ENCODE results near the gene PRR35.

Gene PRR35

GRCh38 chr16:560204-560700, at the start of gene PRR35:
Gene PRR35 (plus strand): TSS chr16:560394. CDS start chr16:563295, 2,901 bp downstream.
- no peaks in the 10 kb centered on the region for H3K36me3 ChIP-seq
- H3K27me3 ChIP-seq (ENCODE audit: insufficient read depth, low read depth, severe bottlenecking) = peaks cover 8% of the 10 kb centered on the region
- H3K9me3 ChIP-seq (ENCODE audit: severe bottlenecking) = no peaks in the 10 kb centered on the region
- no peak for DNase-seq
- no peak for TF ChIP-seq CTCF (IDR thresholded peaks at IDR 0.05; ENCODE audit: low read depth, low read length)
- no peak within 1 kb of the TSS for H3K27ac ChIP-seq
- H3K4me3 ChIP-seq (ENCODE audit: low read depth, low read length) = peak within 1 kb of the TSS; percentile 29

DNA sequence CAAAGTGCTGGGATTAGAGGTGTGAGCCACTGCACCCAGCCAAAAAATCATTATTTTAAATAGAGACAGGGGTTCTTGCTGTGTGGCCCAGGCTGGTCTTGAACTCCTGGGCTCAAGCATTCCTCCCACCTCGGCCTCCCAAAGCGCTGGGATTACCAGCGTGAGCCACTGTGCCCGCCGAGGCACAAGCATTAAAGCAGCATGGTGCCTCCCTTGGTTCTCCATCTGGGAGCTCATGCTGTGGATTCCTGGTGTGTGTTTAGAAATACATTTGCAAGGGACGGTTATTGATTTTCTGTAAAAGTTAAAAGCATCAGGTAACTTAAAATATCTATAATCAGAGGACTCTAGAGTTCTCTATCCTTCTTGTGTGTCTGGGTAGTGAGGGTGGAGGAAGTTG, 47.4 kb upstream of the PRR35 start:
- no peaks in the 10 kb centered on the region for H3K27me3 ChIP-seq (ENCODE audit: insufficient read depth, low read depth, severe bottlenecking)
- peaks cover 2% of the 10 kb centered on the region for H3K9me3 ChIP-seq (ENCODE audit: severe bottlenecking)
- peaks cover 27% of the 10 kb centered on the region for H3K36me3 ChIP-seq
- no peak for TF ChIP-seq CTCF (IDR thresholded peaks at IDR 0.05; ENCODE audit: low read depth, low read length)
- no peak overlapping the region for H3K4me3 ChIP-seq (ENCODE audit: low read depth, low read length)
- DNase-seq = no peak
- no peak overlapping the region for H3K27ac ChIP-seq

DNA sequence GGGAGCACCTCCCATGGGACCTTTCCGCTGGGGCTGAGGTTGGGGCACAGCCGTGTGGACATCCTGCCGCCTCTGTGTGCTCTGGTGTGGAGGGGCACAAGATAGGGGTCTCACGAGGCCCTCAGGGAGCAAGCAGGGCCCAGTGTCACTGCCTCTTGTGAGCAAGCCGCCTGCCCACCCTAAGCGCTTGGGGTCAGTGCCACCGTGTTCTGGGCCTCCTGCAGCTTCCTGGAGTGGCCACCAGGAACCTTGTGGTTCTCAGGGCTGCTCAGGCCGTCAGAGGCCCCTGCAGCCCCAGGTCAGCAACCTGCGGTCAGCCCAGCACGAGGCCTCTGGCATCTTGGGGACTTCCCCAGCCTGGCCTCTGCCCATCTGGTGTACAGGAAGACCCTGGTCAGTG, 46.2 kb upstream of the PRR35 start:
- no peak for TF ChIP-seq CTCF (IDR thresholded peaks at IDR 0.05; ENCODE audit: low read depth, low read length)
- no peak for DNase-seq
- Histone ChIP-seq H3K27ac (no peak overlapping the region), H3K9me3 (ENCODE audit: severe bottlenecking) (peaks cover 2% of the 10 kb centered on the region), H3K4me3 (ENCODE audit: low read depth, low read length) (no peak overlapping the region), H3K27me3 (ENCODE audit: insufficient read depth, low read depth, severe bottlenecking) (no peaks in the 10 kb centered on the region), H3K36me3 (peaks cover 30% of the 10 kb centered on the region)

DNA sequence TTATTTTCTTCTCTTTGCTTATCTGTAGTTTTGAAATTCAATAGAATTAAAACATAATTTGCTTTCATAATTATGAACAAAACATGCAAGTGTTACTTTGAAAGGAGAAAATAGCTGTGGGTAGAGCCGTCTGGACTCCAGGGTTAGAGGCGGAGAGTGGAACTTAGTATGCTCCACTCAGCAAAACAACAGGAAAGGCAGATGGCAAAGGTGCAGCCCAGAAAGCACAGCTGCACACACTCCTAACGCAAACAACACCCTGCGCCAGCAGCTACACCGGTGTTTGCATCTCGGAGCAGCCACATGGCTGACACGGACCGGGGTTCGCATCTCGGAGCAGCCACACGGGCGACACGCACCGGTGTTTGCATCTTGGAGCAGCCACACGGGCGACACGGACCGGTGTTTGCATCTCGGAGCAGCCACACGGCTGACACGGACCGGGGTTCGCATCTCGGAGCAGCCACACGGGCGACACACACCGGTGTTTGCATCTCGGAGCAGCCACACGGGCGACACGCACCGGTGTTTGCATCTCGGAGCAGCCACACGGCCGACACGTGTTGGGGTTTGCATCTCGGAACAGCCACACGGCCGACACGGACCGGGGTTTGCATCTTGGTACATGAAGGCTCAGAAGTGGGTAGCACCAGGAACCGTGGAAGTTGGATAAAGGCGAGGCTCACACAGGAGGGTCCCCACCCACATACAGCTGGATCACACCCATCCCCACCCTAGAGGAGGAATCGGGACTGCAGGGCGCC, 44.8 kb upstream of the PRR35 start:
- H3K27me3 ChIP-seq (ENCODE audit: insufficient read depth, low read depth, severe bottlenecking) = no peaks in the 10 kb centered on the region
- no peak for TF ChIP-seq CTCF (IDR thresholded peaks at IDR 0.05; ENCODE audit: low read depth, low read length)
- no peaks in the 10 kb centered on the region for H3K9me3 ChIP-seq (ENCODE audit: severe bottlenecking)
- no peak for DNase-seq
- H3K36me3 ChIP-seq = peaks cover 32% of the 10 kb centered on the region
- no peak overlapping the region for H3K27ac ChIP-seq
- H3K4me3 ChIP-seq (ENCODE audit: low read depth, low read length) = no peak overlapping the region

GRCh38 chr16:515939-516226, 44.3 kb upstream of the PRR35 start:
- DNase-seq = no peak
- H3K9me3 ChIP-seq (ENCODE audit: severe bottlenecking) = no peaks in the 10 kb centered on the region
- no peak for TF ChIP-seq CTCF (IDR thresholded peaks at IDR 0.05; ENCODE audit: low read depth, low read length)
- H3K27ac ChIP-seq = no peak overlapping the region
- no peak overlapping the region for H3K4me3 ChIP-seq (ENCODE audit: low read depth, low read length)
- H3K27me3 ChIP-seq (ENCODE audit: insufficient read depth, low read depth, severe bottlenecking) = no peaks in the 10 kb centered on the region
- H3K36me3 ChIP-seq = peaks cover 36% of the 10 kb centered on the region

GRCh38 chr16:516301-516700, 43.9 kb upstream of the PRR35 start:
- DNase-seq = no peak
- Histone ChIP-seq H3K4me3 (ENCODE audit: low read depth, low read length) (no peak overlapping the region), H3K36me3 (peaks cover 39% of the 10 kb centered on the region), H3K27me3 (ENCODE audit: insufficient read depth, low read depth, severe bottlenecking) (no peaks in the 10 kb centered on the region), H3K9me3 (ENCODE audit: severe bottlenecking) (no peaks in the 10 kb centered on the region), H3K27ac (no peak overlapping the region)
- no peak for TF ChIP-seq CTCF (IDR thresholded peaks at IDR 0.05; ENCODE audit: low read depth, low read length)
